HG03442 (cell line): Measurements from ENCODE around the gene FSIP2.

Experiments used
- ATAC-seq: cut with Tn5 transposase; IDR thresholded peaks from one replicate; pipeline ENCODE4 v1.9.1; 2021; ENCODE audit warnings: mild to moderate bottlenecking, moderate library complexity; ENCODE audit not compliant: unreplicated experiment

FSIP2 gene

GRCh38 chr2:185738679-185739472 is at the start of gene FSIP2:
FSIP2 (plus strand) TSS chr2:185738804; CDS start chr2:185738895, 91 bp downstream.
- peak; percentile 99 for ATAC-seq

DNA sequence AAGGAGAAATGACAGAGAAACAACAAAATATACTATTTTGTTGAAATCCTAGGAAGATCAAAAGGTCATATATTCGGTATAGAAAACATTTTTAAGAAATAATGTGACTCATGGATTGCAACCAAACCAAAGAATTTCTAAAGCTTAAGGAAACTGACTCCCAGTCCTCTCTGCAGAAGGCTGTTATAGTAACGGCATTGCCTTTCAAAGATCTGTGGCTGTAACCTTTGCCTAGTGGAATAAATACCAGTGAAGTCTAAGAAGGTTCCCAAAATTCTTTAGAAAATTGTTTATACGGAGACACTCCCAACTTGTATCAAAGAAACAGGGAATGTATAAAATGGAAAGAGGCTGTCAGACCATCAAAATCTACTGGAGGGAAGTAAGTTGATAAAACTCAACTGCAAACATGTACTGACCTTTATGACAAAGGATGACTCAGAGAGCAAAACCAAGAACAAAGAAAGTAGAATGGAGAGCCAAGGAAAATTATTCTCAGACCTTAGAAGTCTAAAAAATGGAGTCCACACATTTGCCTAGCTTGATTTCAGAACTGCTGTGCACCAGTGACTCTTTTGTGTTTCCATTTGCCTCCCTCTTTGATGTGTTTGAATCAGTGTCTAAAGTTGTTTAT is 48.6 kb upstream of the FSIP2 start:
- ATAC-seq, result no peak

DNA sequence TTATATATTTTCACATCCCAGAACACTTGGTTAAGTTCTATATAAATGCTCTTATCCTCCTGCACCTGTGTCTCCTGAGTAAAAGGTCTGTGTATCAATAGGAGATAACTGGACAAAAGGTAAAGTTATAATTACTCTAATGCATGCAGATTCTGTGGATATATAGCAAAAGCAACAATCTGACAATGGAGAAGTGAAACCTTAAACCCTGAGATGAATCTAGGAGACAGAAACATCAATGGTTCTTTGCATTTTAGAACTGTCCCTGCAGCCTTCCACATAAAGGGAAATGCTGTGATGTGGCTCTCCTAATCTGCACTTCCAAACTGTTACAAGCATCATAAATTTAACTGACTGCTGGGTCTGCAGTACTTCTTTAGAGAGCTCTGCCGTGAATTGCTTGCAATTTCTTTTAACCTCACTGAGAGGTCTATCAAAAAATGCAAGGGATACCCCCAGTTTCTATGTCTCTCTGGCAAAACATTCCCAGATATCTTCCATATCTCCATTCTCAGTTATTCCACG is 42.8 kb upstream of the FSIP2 start:
- no peak for ATAC-seq

DNA sequence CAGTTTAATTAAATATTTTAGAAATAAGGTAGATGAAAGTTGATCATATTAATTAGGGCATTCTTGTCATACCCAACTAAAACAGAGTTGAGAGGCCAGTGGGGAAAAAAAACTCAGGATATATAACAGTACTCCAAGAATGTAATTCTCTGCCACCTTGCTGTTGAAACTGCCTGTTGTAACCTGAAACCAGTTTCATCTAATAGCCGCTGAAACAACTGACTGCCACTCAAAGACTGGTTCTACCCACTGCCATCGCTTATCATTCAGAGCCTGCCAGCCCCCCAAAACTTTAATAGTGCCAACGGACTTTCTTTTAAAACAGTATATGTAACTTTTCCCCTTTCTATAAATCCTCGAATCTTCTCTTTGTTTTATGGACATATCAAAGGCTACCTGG is 37.7 kb upstream of the FSIP2 start:
- no peak for ATAC-seq

- no peak for ATAC-seq
These were observed 3.9 kb upstream of the FSIP2 start for GRCh38 chr2:185734658-185735057.

DNA sequence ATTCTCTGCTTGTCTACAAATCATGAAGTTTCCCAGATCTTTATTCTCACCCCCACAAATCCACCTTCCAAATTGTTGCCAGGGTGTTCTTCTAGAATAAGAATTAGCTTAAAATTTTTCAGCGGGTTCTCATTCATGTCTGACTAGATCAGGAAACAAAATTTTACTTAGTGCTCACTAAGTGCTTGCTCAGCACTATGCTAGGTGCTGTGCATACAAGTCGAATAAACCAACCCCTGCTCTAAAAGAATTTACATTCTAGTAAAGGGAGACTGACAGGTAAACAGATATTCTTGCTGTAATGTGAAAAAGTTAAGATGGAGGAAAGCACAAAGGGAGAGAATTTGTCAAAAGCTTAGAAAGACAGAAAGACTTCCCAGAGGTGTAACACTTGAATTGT is 2.4 kb upstream of the FSIP2 start:
- no peak for ATAC-seq

DNA sequence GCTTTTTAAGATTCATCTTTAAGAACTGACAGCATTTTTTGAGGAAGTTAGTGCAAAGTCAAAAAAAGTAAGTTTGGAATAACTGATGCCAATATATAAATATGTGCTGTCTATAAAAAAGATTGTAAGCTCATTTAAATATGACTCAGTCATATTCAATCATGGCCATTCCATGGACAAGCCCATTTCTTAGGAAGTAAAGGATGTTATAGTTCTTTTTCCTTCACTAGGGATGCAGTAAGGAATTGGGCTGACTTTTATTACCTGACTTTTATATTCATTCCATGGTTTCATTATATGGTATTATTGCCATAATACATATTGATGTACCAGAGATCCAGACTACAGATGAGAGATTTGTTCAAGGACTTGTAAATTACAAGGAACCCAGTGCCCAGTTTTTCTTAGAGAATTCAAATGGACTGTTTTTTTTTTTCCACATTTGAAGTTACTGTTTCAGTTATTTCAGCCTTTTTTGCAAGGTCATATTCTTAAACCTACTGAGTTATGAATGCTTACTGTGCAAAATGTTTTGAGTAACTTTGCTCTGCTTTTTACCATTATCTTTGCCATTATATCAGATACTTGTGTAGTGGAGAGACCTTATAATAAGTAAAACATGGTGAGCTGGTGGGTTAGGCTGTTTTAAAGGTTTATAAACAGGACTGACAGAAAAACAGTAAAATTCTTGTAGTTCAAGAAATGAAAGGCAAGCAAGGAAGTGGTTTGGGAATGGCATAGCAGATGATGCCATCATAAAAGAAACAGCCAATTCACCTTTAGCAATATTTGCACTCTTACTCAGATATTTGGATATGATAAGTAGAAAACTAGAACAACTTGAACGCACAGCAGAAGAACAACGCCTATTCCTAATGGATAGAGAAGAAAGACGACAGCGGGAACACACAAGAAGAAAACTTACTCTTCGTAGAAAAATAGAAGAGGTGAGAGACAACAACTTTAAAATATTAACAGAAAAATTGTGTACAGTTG is 7.6 kb downstream of the FSIP2 start:
- no peak for ATAC-seq

- no peak for ATAC-seq
These were observed 18.8 kb downstream of the FSIP2 start for GRCh38 chr2:185757356-185757755.

DNA sequence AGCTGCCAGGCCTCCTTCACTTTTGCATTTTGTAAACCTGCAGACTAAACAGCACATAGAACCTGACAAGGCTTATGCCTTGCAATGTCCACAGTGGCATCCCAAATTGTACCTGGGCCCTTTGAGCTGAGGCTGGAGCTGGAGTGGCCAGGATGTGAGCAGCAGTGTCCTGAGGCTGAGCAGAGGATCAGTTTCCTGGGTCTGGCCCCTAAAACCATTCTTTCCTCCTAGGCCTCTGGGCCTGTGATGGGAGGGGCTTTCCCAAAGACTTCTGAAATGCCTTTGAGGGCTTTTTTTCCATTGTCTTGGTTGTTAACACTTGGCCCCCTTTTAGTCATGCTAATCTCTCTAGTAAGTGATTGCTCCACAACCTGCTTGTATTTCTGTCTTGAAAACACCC is 32.8 kb downstream of the FSIP2 start:
- no peak for ATAC-seq

DNA sequence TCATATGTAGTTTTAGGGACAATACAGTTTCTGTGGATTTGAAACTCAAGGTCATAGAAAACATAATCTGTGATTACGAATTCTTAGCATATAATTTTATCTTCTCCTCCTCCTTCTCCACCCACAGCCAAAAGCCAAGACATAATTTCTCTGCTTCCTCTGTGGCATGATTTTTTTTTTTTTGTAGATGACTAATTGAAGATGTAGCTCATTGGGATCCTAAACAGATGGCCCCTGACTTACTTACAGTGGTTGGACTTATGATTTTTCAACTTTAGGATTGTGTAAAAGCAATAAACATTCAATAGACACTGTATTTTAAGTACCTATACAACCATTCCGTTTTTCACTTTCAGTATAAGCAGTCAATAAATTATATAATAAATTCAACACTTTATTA is 42.3 kb downstream of the FSIP2 start:
- ATAC-seq, result no peak

GRCh38 chr2:185782223-185782769 is 43.7 kb downstream of the FSIP2 start:
- no peak for ATAC-seq

- ATAC-seq, result no peak
These were observed 46.6 kb downstream of the FSIP2 start for GRCh38 chr2:185785156-185785555.

DNA sequence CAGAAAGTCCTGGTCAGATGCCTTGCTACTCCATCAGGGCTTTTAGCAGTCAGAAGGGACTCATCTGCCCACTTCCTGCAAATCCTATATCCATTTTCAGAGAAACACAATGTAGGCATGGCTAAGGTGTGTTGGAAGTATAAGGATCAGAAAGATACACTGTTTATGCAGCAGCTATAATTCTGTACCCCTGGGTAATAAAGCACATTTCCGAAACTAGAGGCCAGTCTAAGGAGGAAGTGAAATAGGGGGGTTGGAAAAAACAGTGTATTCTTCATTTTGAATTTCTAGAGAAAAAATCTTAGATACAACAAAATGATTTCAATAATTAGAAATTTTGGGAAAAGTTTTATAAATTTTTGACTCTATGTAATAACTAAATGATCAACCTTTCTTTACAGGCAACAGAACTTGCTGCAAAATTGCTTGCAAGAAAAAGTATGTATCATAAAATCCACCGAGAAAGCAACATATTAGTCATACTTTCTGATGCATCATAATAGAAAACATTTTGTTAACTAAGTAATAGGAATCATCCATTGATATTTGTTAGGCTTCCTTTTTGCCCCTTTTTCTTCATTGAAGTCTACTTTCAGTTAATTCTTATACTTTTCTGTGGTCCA is 47.4 kb downstream of the FSIP2 start:
- peak; percentile 80 for ATAC-seq

DNA sequence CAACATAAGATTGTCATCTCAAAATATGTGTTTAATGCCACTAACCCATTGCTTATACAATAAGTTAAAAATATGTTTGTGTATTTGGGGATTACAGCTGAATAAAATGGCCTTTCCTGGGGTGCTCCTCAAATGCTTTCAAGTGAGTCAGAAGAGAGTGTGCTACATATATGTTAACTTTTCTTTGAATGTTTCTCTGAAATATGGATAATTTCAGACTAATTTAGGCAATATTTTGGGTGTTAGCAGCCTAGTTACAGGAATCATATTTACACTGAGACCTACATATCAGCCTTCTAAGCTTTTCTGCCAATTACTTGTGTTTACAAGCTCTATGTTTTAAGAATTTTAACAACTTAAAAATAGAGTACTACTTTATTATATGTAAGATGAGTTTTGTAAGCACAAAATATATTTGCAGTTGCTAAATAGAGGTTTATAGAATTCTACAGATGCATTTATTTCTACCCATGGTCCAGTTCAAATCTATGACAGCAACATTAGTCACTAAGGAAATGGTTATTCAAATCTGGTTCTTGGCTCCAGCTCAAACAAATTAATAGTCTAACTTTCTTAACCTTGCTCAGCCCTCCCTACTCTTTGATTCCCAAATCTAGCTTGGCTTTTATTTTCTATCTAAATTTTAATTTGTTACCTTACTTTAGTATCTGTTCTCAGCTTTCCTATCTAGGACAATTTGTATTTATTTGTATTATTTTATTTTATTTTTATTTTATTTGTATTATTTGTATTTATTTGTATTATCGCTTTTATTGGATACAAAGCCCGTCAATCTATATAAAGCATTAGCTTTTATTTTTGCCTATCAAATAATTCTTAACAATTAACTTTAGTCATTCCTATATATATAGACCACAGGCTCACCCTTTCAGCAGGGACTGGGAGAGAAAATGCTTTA is 48.9 kb downstream of the FSIP2 start:
- ATAC-seq, result no peak

GRCh38 chr2:185790361-185790760 is 51.8 kb downstream of the FSIP2 start:
- ATAC-seq, result peak; percentile 42

- no peak for ATAC-seq
These were observed 55.1 kb downstream of the FSIP2 start for GRCh38 chr2:185793532-185794345.

DNA sequence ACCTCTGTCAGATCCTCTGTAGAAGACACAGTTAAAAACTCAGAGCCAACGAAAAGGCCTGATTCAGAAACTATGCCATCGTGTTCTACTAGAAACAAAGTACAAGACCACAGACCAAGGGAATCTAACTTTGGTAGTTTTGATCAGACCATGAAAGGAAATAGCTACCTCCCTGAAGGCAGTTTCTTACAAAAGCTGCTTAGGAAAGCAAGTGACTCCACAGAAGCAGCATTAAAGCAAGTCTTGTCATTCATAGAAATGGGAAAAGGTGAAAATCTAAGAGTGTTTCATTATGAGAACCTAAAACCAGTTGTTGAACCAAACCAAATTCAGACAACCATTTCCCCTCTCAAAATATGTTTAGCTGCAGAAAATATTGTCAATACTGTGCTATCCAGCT is 58.2 kb downstream of the FSIP2 start:
- ATAC-seq, result peak; percentile 61

- no peak for ATAC-seq
These were observed 64.3 kb downstream of the FSIP2 start for GRCh38 chr2:185802926-185803325.
